NCI-H2171 (cell line): Measurements from ENCODE around the gene MAD1L1.

Experiments used
- DNase-seq: peaks from one replicate; lab custom pipeline; 2025; lab: John Stamatoyannopoulos, UW

The MAD1L1 gene

GRCh38 chr7:2012981-2013380 is 219.8 kb downstream of the MAD1L1 start:
- peak; percentile 44 for DNase-seq

GRCh38 chr7:2012044-2012900 is 220.5 kb downstream of the MAD1L1 start:
- no peak for DNase-seq

DNA sequence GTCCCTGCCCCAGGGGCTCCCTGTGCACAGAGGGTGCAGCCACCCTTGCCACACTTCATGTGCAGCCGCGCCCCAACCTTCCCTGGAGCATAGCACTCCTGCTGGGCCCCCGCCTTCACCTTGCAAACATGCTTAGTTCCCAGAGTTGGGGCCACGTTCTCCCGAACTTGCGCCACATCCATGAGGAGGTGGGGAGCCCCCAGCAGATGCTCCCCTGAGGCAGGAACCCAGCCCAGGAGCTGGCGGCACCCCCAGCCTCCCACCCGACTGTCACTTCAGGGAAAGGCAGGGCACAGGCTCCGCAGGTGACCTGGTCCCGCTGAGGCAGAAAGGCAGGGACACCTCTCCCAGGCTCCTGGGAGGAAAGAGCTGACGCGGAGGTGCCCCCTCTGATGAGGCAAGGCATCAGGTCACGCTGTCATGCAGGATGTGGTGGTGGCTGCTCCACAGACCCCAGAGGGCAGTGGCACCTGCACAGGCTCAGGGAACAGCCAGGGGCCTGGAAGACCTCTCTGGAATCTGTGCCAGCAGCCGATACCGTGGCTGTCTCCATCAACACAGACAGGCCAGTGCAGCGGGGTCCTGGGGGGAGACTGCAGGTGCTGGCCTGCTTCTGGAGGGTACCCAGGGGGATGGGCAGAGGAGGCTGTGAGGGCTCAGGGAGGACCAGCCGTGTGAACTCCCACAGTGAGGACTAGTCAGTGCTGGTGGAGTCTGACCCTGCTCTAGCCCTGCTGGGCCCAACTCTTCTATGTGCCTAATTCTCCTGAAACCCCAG is 221.3 kb downstream of the MAD1L1 start:
- no peak for DNase-seq

DNA sequence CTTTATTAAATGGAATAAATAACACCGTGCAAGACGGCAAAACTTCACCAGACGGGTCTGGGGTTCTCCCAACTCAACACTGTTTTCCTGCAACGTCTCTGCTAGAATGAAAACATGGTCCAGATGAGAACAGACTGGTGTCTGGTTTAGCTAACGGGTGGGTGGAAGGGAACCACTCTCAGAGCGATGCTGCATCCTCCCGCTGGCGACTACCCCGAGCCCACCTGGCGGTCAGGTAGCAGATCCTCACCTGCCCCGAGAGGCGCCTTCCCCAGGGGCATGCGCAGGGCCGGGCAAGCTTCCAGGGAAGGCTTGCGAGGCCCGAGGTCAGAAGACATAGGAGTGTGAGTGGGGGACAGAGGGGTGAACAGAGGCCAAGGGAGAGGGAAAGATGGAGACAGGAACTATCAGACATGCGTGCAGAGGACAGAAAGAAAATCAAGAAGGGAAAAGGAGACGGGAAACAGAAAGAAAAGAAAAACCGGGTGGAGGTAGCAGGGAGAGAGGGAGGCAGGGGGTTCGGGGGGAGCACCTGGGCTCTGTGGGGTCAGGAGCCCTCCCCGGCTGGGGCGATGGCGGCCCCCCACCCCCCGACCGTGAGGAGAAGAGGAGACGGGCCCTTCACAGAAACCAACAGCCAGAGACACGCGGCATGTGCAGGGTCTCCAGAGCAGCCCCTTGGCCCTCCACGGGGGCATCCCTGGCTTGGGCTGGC is 222.0 kb downstream of the MAD1L1 start:
- DNase-seq = no peak

- no peak for DNase-seq
Measured at GRCh38 chr7:2010101-2010500, 222.6 kb downstream of the MAD1L1 start.

GRCh38 chr7:2009541-2010001 is 223.2 kb downstream of the MAD1L1 start:
- no peak for DNase-seq

GRCh38 chr7:2008936-2009540 is 223.7 kb downstream of the MAD1L1 start:
- no peak for DNase-seq

- peak; percentile 23 for DNase-seq
Measured at GRCh38 chr7:2008101-2008935, 224.4 kb downstream of the MAD1L1 start.

DNA sequence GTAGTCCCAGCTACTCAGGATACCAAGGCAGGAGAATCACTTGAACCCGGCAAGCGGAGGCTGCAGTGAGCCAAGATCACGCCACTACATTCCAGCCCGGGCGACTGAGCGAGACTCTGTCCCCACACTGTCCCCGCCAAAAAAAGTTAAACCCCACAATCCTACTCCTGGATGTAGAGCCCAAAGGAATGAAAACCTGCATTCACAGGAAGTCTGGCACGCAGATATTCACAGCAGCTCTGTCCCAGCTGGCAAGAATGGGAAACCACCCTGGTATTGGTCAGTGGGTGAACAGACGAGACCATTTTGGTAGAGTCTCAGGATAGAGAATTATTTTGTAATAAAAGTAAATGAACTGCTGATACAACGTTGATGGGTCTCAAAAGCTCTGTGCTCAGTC is 225.2 kb downstream of the MAD1L1 start:
- no peak for DNase-seq

GRCh38 chr7:2006921-2007381 is 225.8 kb downstream of the MAD1L1 start:
- no peak for DNase-seq

DNA sequence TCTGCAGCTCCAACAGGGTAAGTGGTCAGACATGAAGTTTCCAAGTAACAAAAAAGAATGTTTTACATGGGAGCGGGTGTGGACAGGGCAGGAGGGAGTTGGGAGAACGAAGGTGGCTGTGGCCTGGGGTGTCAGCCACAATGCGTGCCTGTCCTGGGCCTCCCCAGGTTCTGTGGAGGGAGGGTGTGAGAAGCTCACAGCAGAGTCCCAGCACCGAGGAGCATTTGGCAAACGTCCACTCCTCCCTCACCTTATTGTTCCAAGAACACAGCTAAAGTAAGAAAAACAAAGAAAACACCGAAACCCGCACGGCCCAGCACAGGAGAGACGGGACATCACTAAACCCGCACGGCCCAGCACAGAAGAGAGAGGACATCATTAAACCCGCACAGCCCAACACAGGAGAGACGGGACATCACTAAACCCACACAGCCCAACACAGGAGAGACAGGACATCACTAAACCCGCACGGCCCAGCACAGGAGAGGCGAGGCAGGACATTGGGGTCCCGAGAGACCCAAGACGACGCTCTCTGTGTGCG is 226.4 kb downstream of the MAD1L1 start:
- DNase-seq = no peak

DNA sequence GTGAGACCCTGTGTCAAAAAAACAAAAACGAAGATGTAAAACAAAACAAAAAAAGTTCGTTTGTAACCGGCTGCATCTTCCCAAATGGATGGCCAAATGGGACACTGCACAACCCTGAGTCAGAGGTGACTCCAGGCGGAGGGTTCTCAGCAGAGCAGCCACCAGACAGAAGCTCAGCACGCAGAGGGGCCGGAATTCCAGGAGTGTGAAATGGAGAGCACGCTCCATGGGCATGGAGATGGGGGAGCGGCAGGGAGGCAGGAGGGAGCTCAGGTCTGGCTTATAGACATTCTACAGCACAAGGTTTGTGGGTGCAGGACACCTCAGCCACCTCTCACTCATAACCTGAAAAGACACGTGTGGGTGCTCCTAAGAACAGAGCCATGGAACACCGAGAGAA is 227.0 kb downstream of the MAD1L1 start:
- DNase-seq = no peak

GRCh38 chr7:2004841-2005725 is 227.7 kb downstream of the MAD1L1 start:
- no peak for DNase-seq

DNA sequence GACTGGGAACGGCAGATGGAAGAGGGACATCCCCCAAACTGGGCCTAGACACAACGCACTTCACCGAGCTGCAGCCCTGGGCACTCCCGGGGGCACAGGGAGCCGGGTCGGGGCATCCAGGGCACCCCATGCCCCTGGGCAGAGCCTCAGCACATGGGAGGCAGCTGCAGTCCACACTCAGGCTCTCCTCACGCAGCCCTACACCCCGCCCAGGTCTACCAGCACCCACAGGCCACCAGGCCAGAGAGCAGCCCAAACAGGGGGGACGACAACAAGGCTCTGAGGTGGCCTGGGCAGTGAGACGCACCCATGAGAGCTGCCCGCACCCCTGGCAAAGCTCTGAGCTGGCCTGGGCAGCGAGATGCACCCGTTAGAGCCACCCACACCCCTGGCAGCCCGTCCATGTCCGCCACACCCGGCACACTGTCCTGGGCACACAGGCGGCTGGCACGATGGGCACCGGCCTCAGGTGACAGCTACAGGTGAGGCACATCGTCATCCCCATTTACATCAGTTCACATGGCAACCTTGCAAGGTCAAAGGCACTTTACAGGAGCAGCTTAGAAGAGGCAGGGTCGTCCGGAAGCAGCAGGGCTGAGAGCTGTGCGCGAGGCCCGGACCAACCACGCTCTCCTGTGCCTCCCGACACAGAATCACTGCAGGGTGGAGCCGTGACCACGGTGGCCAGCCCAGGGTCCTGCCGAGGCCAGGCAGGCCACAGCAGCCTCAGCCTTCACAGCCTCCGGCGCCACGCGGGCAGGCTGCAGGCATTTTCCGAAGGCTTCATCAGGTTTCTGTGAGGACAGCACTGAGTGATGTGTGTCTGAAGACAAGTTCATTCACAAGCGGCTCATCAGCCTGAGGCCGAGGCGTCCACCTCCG is 228.6 kb downstream of the MAD1L1 start:
- DNase-seq = no peak

- DNase-seq = no peak
Measured at GRCh38 chr7:2003451-2003930, 229.3 kb downstream of the MAD1L1 start.

GRCh38 chr7:2002561-2003450 is 229.9 kb downstream of the MAD1L1 start:
- no peak for DNase-seq
